ENCODE measurements around the gene MALRD1. TPM values are rescaled to one million over a fixed set of nuclear protein-coding genes. Genes with fewer than 3 reads are reported as not detected.

MALRD1 gene
- total and polyA plus RNA-seq, 2 experiments from 2014 or later, result 0.45 TPM; not detected in 1

DNA sequence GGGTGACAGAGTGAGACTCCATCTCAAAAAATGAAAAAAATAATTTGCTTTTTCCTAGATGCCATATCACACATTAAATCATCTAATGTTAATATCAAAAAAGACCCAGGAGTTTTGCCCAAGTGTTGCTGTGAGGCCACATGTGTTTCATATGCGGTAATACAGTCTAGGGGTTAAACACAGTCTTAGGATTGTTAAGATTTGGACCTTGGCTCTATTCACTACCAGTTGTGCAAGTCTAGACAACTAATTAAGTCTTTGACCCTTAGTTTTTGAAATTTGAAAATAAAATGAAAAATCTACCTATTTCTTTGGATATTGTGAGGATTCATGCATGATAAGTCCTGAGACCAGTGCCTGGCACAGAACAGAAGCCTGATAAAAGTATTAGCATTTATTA is 14.9 kb upstream of the MALRD1 start:
- no peaks in the 10 kb centered on the region for H3K36me3 ChIP-seq (ENCODE audit: low read depth)
- no peaks in the 10 kb centered on the region for H3K27me3 ChIP-seq (replicated peaks; ENCODE audit: insufficient read depth)
- H3K27ac ChIP-seq, result no peak overlapping the region
- no peak overlapping the region for H3K9ac ChIP-seq
- WGBS, 2 experiments (ENCODE audit: low coverage in 1 of 2, low lambda C conversion rate in 2 of 2, missing lambda C conversion rate in 2 of 2), result 67% methylated on average over 1 of the region's 1 CpG
- H3K4me3 ChIP-seq, result no peak overlapping the region
- H4K20me1 ChIP-seq (ENCODE audit: insufficient read depth), result no peaks in the 10 kb centered on the region
- H3K9me3 ChIP-seq (ENCODE audit: low read depth), result no peaks in the 10 kb centered on the region
- no peak overlapping the region for H3K4me2 ChIP-seq (ENCODE audit: unreplicated experiment)
- H3K4me1 ChIP-seq (ENCODE audit: insufficient read depth), result no peaks in the 10 kb centered on the region
- no peak overlapping the region for H2AFZ ChIP-seq
- H3K9me2 ChIP-seq (ENCODE audit: insufficient read depth), result no peaks in the 10 kb centered on the region
- DNase-seq, result no peak
- in situ Hi-C loops (cut with MboI), result no loop called here
- no peaks in the 10 kb centered on the region for H3F3A ChIP-seq (ENCODE audit: insufficient read depth)
- H3K79me2 ChIP-seq (ENCODE audit: insufficient read depth), result no peaks in the 10 kb centered on the region
- TF ChIP-seq EZH2phosphoT487 (IDR thresholded peaks at IDR 0.05; ENCODE audit: insufficient read depth, low read depth) (no peak), EZH2 (IDR thresholded peaks at IDR 0.05; ENCODE audit: insufficient read depth, poor library complexity, severe bottlenecking) (no peak)

DNA sequence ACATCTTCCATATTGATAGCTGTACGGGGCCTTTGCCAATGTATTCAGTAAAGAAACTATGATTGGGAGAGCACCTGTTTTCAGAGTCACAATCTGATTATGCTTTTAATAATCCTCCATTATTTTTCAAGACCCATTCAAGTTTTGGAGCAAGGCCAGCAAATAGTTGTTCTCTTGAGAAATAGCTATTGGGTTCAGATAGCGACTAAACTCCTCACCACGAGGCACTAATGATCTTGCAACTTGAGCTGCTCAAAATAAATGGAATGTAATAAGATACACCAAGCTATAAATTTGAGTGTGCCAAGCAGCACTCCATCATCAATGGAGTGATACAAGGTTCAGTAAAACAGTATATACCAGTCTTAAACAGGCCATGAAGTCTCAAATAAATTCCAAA is 7.4 kb upstream of the MALRD1 start:
- H4K20me1 ChIP-seq (ENCODE audit: insufficient read depth), result no peaks in the 10 kb centered on the region
- no peaks in the 10 kb centered on the region for H3F3A ChIP-seq (ENCODE audit: insufficient read depth)
- in situ Hi-C loops (cut with MboI), result no loop called here
- H3K27ac ChIP-seq, result no peak overlapping the region
- no peaks in the 10 kb centered on the region for H3K9me2 ChIP-seq (ENCODE audit: insufficient read depth)
- H2AFZ ChIP-seq, result no peak overlapping the region
- H3K4me1 ChIP-seq (ENCODE audit: insufficient read depth), result no peaks in the 10 kb centered on the region
- DNase-seq, result no peak
- H3K9me3 ChIP-seq (ENCODE audit: low read depth), result no peaks in the 10 kb centered on the region
- H3K4me2 ChIP-seq (ENCODE audit: unreplicated experiment), result no peak overlapping the region
- TF ChIP-seq EZH2phosphoT487 (IDR thresholded peaks at IDR 0.05; ENCODE audit: insufficient read depth, low read depth), result no peak
- no peak for TF ChIP-seq EZH2 (IDR thresholded peaks at IDR 0.05; ENCODE audit: insufficient read depth, poor library complexity, severe bottlenecking)
- WGBS, 2 experiments (ENCODE audit: low coverage in 1 of 2, low lambda C conversion rate in 2 of 2, missing lambda C conversion rate in 2 of 2), result 49 to 54% methylated on average over 3 of the region's 3 CpGs
- no peaks in the 10 kb centered on the region for H3K27me3 ChIP-seq (replicated peaks; ENCODE audit: insufficient read depth)
- H3K79me2 ChIP-seq (ENCODE audit: insufficient read depth), result no peaks in the 10 kb centered on the region
- no peaks in the 10 kb centered on the region for H3K36me3 ChIP-seq (ENCODE audit: low read depth)
- no peak overlapping the region for H3K4me3 ChIP-seq
- H3K9ac ChIP-seq, result no peak overlapping the region

DNA sequence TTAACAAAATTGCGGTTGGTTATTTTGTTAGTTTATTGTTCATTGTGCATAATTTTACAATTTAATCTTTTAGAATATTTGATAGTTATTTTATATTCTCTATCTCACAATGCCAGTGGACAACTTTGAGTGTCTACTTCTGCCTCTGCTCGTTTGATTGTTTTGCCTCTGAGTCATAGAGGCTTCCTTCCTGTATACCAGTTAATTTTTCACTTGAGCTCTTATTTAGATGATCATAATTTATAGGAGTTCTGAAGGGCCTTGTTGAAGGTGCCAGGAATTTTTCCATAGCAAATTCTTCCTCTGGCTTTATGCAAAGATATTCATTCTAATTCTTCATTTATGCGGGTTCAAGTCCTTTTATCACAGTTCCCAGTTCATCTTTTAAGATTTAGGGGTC is 5.2 kb upstream of the MALRD1 start:
- no peak for TF ChIP-seq EZH2 (IDR thresholded peaks at IDR 0.05; ENCODE audit: insufficient read depth, poor library complexity, severe bottlenecking)
- no peak for TF ChIP-seq EZH2phosphoT487 (IDR thresholded peaks at IDR 0.05; ENCODE audit: insufficient read depth, low read depth)
- Histone ChIP-seq H2AFZ (no peak overlapping the region), H4K20me1 (ENCODE audit: insufficient read depth) (no peaks in the 10 kb centered on the region), H3K9ac (no peak overlapping the region), H3K4me1 (ENCODE audit: insufficient read depth) (no peaks in the 10 kb centered on the region), H3K4me3 (no peak overlapping the region), H3K36me3 (ENCODE audit: low read depth) (no peaks in the 10 kb centered on the region), H3K9me2 (ENCODE audit: insufficient read depth) (no peaks in the 10 kb centered on the region), H3K4me2 (ENCODE audit: unreplicated experiment) (no peak overlapping the region), H3K27me3 (replicated peaks; ENCODE audit: insufficient read depth) (no peaks in the 10 kb centered on the region), H3K27ac (no peak overlapping the region), H3K9me3 (ENCODE audit: low read depth) (no peaks in the 10 kb centered on the region), H3F3A (ENCODE audit: insufficient read depth) (no peaks in the 10 kb centered on the region), H3K79me2 (ENCODE audit: insufficient read depth) (no peaks in the 10 kb centered on the region)
- WGBS, 2 experiments (ENCODE audit: low coverage in 1 of 2, low lambda C conversion rate in 2 of 2, missing lambda C conversion rate in 2 of 2), result 47 to 48% methylated on average over 3 of the region's 3 CpGs
- in situ Hi-C loops (cut with MboI), result no loop called here
- no peak for DNase-seq

DNA sequence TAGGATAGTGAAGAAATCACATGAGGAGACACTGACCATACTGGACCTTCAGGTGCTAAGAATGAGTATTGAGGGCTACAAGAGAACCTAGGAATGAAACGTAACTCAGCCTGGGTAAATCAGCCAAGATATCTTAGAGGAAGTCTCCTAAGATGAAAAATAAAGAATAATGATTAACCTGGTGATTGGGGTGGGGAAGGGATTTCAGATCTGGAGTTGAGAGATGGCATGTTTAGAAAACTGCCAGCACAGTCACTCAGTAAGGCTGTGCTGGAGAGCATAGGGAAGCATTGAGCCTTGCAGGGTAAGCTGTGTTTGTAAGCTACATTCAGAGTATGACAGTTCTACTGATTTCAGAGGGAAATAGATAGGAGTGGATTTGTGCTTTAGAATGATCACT is 1.9 kb upstream of the MALRD1 start:
- H3K9me3 ChIP-seq (ENCODE audit: low read depth), result no peaks in the 10 kb centered on the region
- no peak for DNase-seq
- no peaks in the 10 kb centered on the region for H4K20me1 ChIP-seq (ENCODE audit: insufficient read depth)
- WGBS, 2 experiments (ENCODE audit: low coverage in 1 of 2, low lambda C conversion rate in 2 of 2, missing lambda C conversion rate in 2 of 2), result 14 to 33% methylated on average over 1 of the region's 1 CpG
- no peaks in the 10 kb centered on the region for H3F3A ChIP-seq (ENCODE audit: insufficient read depth)
- H3K9ac ChIP-seq, result no peak overlapping the region
- no peak overlapping the region for H3K4me2 ChIP-seq (ENCODE audit: unreplicated experiment)
- H3K4me3 ChIP-seq, result no peak overlapping the region
- no peaks in the 10 kb centered on the region for H3K36me3 ChIP-seq (ENCODE audit: low read depth)
- H3K27ac ChIP-seq, result no peak overlapping the region
- no peaks in the 10 kb centered on the region for H3K4me1 ChIP-seq (ENCODE audit: insufficient read depth)
- in situ Hi-C loops (cut with MboI), result no loop called here
- TF ChIP-seq EZH2phosphoT487 (IDR thresholded peaks at IDR 0.05; ENCODE audit: insufficient read depth, low read depth) (no peak), EZH2 (IDR thresholded peaks at IDR 0.05; ENCODE audit: insufficient read depth, poor library complexity, severe bottlenecking) (no peak)
- H3K9me2 ChIP-seq (ENCODE audit: insufficient read depth), result no peaks in the 10 kb centered on the region
- H3K79me2 ChIP-seq (ENCODE audit: insufficient read depth), result no peaks in the 10 kb centered on the region
- H3K27me3 ChIP-seq (replicated peaks; ENCODE audit: insufficient read depth), result no peaks in the 10 kb centered on the region
- H2AFZ ChIP-seq, result no peak overlapping the region

DNA sequence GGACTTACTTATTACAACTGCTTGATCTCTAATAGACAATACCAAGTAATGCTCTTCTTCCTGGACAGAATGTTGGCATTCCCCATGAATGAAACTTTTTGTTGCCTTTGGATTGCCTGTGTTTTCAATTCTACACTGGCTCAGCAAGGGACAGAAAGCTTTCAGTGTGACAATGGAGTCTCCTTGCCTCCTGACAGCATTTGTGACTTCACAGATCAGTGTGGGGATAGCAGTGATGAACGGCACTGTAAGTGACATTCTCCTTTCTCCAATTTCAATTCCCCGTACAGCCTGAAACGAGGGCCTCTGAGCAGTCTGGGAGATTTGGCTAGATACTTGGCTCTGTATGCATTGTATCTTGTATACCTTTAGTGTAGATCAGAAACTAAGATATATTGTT is 290 bp downstream of the MALRD1 start:
- Histone ChIP-seq H3K36me3 (ENCODE audit: low read depth) (no peaks in the 10 kb centered on the region), H3K9me3 (ENCODE audit: low read depth) (no peaks in the 10 kb centered on the region), H3K27ac (no peak overlapping the region), H3K4me2 (ENCODE audit: unreplicated experiment) (no peak overlapping the region), H4K20me1 (ENCODE audit: insufficient read depth) (no peaks in the 10 kb centered on the region), H3K27me3 (replicated peaks; ENCODE audit: insufficient read depth) (no peaks in the 10 kb centered on the region), H3F3A (ENCODE audit: insufficient read depth) (no peaks in the 10 kb centered on the region), H2AFZ (no peak overlapping the region), H3K4me3 (no peak overlapping the region), H3K9ac (no peak overlapping the region), H3K9me2 (ENCODE audit: insufficient read depth) (no peaks in the 10 kb centered on the region), H3K4me1 (ENCODE audit: insufficient read depth) (no peaks in the 10 kb centered on the region), H3K79me2 (ENCODE audit: insufficient read depth) (no peaks in the 10 kb centered on the region)
- no peak for DNase-seq
- 27 to 30% methylated on average over 3 of the region's 3 CpGs for WGBS, 2 experiments (ENCODE audit: low coverage in 1 of 2, low lambda C conversion rate in 2 of 2, missing lambda C conversion rate in 2 of 2)
- in situ Hi-C loops (cut with MboI), result no loop called here
- TF ChIP-seq EZH2 (IDR thresholded peaks at IDR 0.05; ENCODE audit: insufficient read depth, poor library complexity, severe bottlenecking) (no peak), EZH2phosphoT487 (IDR thresholded peaks at IDR 0.05; ENCODE audit: insufficient read depth, low read depth) (no peak)

Measured in GM23248 (cell line).